Stimulated activated memory B cell treated with anti-CD40 and anti-IgM and Interleukin-4, amounts not matched to agents 10 μg/mL and 1 μg/mL and 100 μg/mL, for 72 hours (primary cell): ENCODE data around the gene PHF11.
"Not testable (repeated sequence)": the region's sequence is repeated elsewhere in the genome, so short reads cannot be mapped to it uniquely, and the experiment has no call there.

Experiments used
- ATAC-seq: fragments of 150-1000 bp; cut with Tn5 transposase; 2 replicates; pipeline ENCODE4 v1.10.0; 2021
- H3K27ac Mint-ChIP-seq: one replicate; pipeline ENCODE4 v1.8.0; 2022; ENCODE audit warnings: mild to moderate bottlenecking, mixed read lengths
- H3K27me3 Mint-ChIP-seq: one replicate; pipeline ENCODE4 v1.8.0; 2022; ENCODE audit warnings: mixed read lengths
- H3K36me3 Mint-ChIP-seq: one replicate; pipeline ENCODE4 v1.8.0; 2022; ENCODE audit warnings: mixed read lengths
- H3K4me1 Mint-ChIP-seq: one replicate; pipeline ENCODE4 v1.8.0; 2022; ENCODE audit warnings: mixed read lengths
- H3K4me3 Mint-ChIP-seq: one replicate; pipeline ENCODE4 v1.8.0; 2022; ENCODE audit warnings: mild to moderate bottlenecking, moderate library complexity, mixed read lengths
- H3K9me3 Mint-ChIP-seq: one replicate; pipeline ENCODE4 v1.8.0; 2022; ENCODE audit warnings: mixed read lengths

Gene PHF11

GRCh38 chr13:49472186-49472585 is 23.6 kb upstream of the PHF11 start:
- Mint-ChIP-seq H3K27ac (no peak overlapping the region), H3K36me3 (peaks cover 28% of the 10 kb centered on the region), H3K4me3 (no peak overlapping the region), H3K9me3 (no peaks in the 10 kb centered on the region), H3K27me3 (no peaks in the 10 kb centered on the region), H3K4me1 (no peaks in the 10 kb centered on the region)
- no peak for ATAC-seq

DNA sequence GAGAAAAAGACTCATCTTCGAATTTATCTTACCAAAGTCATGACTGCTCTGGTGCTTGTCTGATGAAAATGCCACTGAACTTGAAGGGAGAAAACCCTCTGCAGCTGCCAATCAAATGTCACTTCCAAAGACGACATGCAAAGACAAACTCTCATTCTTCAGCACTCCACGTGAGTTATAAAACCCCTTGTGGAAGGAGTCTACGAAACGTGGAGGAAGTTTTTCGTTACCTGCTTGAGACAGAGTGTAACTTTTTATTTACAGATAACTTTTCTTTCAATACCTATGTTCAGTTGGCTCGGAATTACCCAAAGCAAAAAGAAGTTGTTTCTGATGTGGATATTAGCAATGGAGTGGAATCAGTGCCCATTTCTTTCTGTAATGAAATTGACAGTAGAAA is 19.2 kb upstream of the PHF11 start:
- no peak for ATAC-seq
- no peaks in the 10 kb centered on the region for H3K9me3 Mint-ChIP-seq
- H3K27ac Mint-ChIP-seq: no peak overlapping the region
- H3K4me1 Mint-ChIP-seq: no peaks in the 10 kb centered on the region
- no peaks in the 10 kb centered on the region for H3K27me3 Mint-ChIP-seq
- H3K36me3 Mint-ChIP-seq: peaks cover 27% of the 10 kb centered on the region
- no peak overlapping the region for H3K4me3 Mint-ChIP-seq

DNA sequence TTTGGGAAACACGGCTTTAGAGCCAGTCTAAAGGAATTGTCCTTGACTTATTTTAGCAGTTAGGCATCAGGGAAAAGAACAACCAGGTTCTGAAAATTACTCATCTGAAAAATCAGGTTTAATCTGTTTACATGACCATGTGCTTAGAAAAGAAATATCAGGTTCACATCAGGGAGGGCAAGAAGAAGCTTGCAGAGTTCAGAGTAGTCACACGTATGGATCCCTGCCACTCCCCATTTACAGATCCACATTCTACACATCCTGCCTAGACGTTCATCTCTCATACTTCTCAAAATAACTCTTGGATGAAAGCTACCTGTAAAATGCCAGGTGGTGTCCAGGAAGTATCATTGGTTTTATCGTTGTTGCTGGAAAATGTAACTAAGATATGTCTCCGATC is 14.0 kb upstream of the PHF11 start:
- Mint-ChIP-seq H3K4me1 (no peaks in the 10 kb centered on the region), H3K27ac (no peak overlapping the region), H3K4me3 (no peak overlapping the region), H3K36me3 (peaks cover 43% of the 10 kb centered on the region), H3K9me3 (no peaks in the 10 kb centered on the region), H3K27me3 (no peaks in the 10 kb centered on the region)
- ATAC-seq: no peak

DNA sequence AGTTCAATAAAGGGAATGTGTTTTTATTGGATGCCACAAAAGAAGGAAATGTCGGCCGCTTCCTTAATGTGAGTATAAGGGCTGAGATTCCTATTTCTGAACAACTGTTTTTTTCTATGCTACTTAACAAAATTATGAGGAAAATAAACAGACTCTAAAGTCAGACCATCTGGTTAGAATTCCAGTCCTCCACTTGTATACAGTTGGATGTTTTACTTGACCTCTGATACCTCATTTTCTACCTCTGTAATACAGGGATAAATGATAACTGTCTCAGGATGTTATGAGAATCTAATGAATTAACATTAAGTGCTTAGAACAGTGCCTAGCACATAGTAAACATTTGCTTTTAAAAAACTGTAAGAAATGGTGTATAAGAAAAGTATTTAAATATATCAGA is 7.2 kb upstream of the PHF11 start:
- Mint-ChIP-seq H3K4me1 (no peaks in the 10 kb centered on the region), H3K27ac (no peak overlapping the region), H3K9me3 (no peaks in the 10 kb centered on the region), H3K27me3 (no peaks in the 10 kb centered on the region), H3K4me3 (no peak overlapping the region), H3K36me3 (peaks cover 23% of the 10 kb centered on the region)
- ATAC-seq: no peak

DNA sequence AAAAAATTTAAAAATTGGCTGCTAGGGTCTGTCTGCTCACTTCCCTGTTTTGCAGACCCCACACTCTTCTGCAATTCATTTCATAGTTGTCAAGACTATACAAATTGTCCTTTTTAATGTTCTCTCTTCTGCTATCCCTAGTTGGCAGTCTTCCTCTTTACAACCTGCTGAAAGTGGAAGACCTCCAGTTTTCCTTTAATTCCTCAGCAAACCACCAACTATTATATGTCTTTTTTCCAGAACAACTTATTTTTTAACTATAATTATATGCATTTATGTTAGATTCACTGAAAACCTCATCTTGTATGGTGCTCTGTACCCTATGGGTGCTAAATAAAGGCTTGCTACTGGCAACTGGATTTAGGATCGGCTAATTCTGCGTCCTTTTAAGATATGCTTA is 1.1 kb upstream of the PHF11 start:
- ATAC-seq: no peak
- peak overlapping the region; percentile 95 for H3K4me3 Mint-ChIP-seq
- H3K27ac Mint-ChIP-seq: peak overlapping the region; percentile 99
- H3K27me3 Mint-ChIP-seq: no peaks in the 10 kb centered on the region
- H3K4me1 Mint-ChIP-seq: peaks cover 41% of the 10 kb centered on the region
- H3K36me3 Mint-ChIP-seq: peaks cover 20% of the 10 kb centered on the region
- no peaks in the 10 kb centered on the region for H3K9me3 Mint-ChIP-seq

DNA sequence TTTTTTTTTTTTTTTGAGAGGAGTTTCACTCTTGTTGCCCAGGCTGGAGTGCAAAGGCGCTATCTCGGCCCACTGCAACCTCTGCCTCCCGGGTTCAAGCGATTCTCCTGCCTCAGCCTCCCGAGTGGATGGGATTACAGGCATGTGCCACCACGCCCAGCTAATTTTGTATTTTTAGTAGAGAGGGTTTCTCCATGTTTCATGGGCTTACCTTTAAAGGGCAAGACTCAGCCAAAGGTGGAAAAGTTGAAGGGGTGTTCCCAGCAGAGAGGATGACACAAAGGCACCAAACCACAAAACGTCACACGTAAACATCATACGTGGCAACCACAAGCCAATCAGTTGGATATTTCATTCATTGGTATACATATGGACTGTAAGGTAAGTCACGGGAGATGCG is 1.1 kb downstream of the PHF11 start:
- Mint-ChIP-seq H3K4me3 (peak overlapping the region; percentile 81), H3K36me3 (peaks cover 26% of the 10 kb centered on the region), H3K4me1 (peaks cover 51% of the 10 kb centered on the region), H3K27ac (peak overlapping the region; percentile 99)
- not testable (repeated sequence) for H3K27me3 Mint-ChIP-seq, H3K9me3 Mint-ChIP-seq, ATAC-seq

GRCh38 chr13:49497272-49497671 is 1.5 kb downstream of the PHF11 start:
- ATAC-seq: no peak
- no peaks in the 10 kb centered on the region for H3K9me3 Mint-ChIP-seq
- H3K27ac Mint-ChIP-seq: peak overlapping the region; percentile 99
- peaks cover 26% of the 10 kb centered on the region for H3K36me3 Mint-ChIP-seq
- H3K4me3 Mint-ChIP-seq: peak overlapping the region; percentile 50
- H3K4me1 Mint-ChIP-seq: peaks cover 51% of the 10 kb centered on the region
- H3K27me3 Mint-ChIP-seq: no peaks in the 10 kb centered on the region

DNA sequence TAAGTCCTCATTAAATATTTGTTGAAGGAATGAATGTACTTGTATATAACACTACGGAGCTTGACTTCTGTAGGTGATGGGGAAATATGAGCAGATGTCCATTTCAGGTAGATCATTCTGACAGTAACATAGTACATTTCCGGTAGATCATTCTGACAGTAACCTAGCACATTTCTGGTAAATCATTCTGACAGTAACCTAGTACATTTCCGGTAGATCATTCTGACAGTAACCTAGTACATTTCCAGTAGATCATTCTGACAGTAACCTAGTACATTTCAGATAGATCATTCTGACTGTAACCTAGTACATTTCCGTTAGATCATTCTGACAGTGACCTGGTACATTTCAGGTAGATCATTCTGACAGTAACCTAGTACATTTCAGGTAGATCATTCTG is 2.5 kb downstream of the PHF11 start:
- H3K4me1 Mint-ChIP-seq: peaks cover 52% of the 10 kb centered on the region

GRCh38 chr13:49499889-49500660 is 4.3 kb downstream of the PHF11 start:
- ATAC-seq: no peak
- Mint-ChIP-seq H3K27ac (peak overlapping the region; percentile 99), H3K4me3 (no peak overlapping the region), H3K9me3 (no peaks in the 10 kb centered on the region), H3K36me3 (peaks cover 41% of the 10 kb centered on the region), H3K4me1 (peaks cover 50% of the 10 kb centered on the region), H3K27me3 (no peaks in the 10 kb centered on the region)

More for the DNA sequence above, 2.5 kb downstream of the PHF11 start:
- Mint-ChIP-seq H3K9me3 (no peaks in the 10 kb centered on the region), H3K27ac (peak overlapping the region; percentile 99), H3K4me3 (no peak overlapping the region), H3K27me3 (no peaks in the 10 kb centered on the region), H3K36me3 (peaks cover 32% of the 10 kb centered on the region)
- ATAC-seq: no peak

DNA sequence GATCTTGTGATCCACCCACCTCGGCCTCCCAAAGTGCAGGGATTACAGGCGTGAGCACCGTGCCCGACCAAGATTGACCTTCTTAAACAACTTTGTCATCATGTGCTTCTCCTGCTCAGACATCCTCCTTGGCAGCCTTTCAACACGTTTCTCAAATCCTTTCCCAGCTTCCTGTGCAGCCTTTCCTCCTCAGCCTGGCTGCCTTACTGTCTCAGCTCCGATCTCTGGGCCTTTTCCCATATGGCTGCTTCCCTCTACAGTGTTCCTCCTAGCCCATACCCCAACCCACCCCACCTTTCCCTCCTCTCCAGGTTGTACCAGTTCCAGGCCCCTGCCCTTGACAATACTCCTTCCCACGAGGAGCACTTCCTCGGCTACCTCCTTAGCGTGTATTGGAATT is 7.2 kb downstream of the PHF11 start:
- Mint-ChIP-seq H3K4me1 (peaks cover 45% of the 10 kb centered on the region), H3K36me3 (peaks cover 60% of the 10 kb centered on the region), H3K9me3 (no peaks in the 10 kb centered on the region), H3K27ac (peak overlapping the region; percentile 6), H3K4me3 (no peak overlapping the region), H3K27me3 (no peaks in the 10 kb centered on the region)
- ATAC-seq: no peak

DNA sequence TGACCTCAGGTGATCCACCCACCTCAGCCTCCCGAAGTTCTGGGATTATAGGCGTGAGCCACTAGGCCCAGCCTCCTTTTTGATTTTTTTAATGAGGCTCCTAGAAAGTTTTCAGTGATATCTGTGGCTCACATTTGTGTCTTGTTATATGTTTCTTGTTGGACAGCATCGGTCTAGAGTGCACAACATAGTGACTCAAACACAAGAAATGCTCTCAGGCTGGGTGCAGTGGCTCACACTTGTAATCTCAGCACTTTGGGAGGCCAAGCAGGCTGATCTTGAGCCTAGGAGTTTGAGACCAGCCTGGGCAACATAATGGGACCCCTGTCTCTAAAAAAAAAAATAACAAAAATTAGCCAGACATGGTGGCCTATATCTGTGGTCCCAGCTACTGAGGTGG is 8.2 kb downstream of the PHF11 start:
- H3K36me3 Mint-ChIP-seq: peaks cover 57% of the 10 kb centered on the region
- no peaks in the 10 kb centered on the region for H3K27me3 Mint-ChIP-seq
- no peak for ATAC-seq
- H3K4me1 Mint-ChIP-seq: peaks cover 36% of the 10 kb centered on the region
- no peak overlapping the region for H3K4me3 Mint-ChIP-seq
- no peak overlapping the region for H3K27ac Mint-ChIP-seq
- no peaks in the 10 kb centered on the region for H3K9me3 Mint-ChIP-seq

GRCh38 chr13:49512578-49512977 is 16.8 kb downstream of the PHF11 start:
- H3K36me3 Mint-ChIP-seq: peaks cover 70% of the 10 kb centered on the region
- ATAC-seq: no peak
- H3K4me1 Mint-ChIP-seq: peaks cover 6% of the 10 kb centered on the region
- H3K9me3 Mint-ChIP-seq: no peaks in the 10 kb centered on the region
- H3K4me3 Mint-ChIP-seq: no peak overlapping the region
- no peaks in the 10 kb centered on the region for H3K27me3 Mint-ChIP-seq
- peak overlapping the region; percentile 65 for H3K27ac Mint-ChIP-seq

DNA sequence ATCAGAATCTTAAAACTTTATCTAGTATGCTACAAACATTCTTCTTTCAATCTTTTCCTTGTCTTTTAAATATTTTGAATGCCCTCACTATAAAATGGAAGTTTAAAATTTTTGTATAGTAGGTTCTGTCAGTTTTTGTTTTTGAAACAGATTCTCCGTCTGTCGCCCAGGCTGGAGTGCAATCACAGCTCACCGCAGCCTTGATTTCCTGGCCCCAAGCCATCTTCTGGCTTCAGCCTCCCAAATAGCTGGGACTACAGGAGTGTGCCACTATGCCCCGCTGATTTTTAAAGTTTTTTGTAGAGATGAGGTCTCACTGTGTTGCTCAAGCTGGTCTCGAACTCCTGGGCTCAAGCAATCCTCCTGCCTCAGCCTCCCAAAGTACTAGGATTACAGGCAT is 20.7 kb downstream of the PHF11 start:
- Mint-ChIP-seq H3K27me3 (no peaks in the 10 kb centered on the region), H3K4me1 (peaks cover 6% of the 10 kb centered on the region), H3K27ac (peak overlapping the region; percentile 9), H3K36me3 (peaks cover 64% of the 10 kb centered on the region), H3K9me3 (no peaks in the 10 kb centered on the region), H3K4me3 (no peak overlapping the region)
- ATAC-seq: no peak

DNA sequence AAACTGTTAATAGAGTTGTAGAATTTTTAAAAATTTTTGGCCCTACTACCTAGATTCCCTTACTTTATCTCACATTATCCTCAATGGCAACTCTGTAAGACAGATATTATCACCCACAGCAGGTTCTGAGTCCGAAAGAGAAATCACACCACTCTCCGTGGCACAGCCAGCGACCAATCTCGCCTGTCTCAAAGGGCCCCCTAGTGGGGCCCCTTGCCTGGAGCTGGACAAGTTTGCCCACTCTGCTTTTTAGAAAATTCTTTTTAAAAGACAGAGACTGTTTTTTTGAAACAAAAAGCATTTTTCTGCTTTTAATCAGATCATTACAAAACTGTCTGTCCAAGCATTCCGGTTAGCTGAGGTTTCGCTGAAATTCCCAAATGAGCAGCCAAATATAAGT is 21.7 kb downstream of the PHF11 start:
- Mint-ChIP-seq H3K27ac (peak overlapping the region; percentile 9), H3K4me3 (no peak overlapping the region), H3K4me1 (peaks cover 6% of the 10 kb centered on the region), H3K36me3 (peaks cover 56% of the 10 kb centered on the region), H3K9me3 (no peaks in the 10 kb centered on the region), H3K27me3 (no peaks in the 10 kb centered on the region)
- no peak for ATAC-seq

DNA sequence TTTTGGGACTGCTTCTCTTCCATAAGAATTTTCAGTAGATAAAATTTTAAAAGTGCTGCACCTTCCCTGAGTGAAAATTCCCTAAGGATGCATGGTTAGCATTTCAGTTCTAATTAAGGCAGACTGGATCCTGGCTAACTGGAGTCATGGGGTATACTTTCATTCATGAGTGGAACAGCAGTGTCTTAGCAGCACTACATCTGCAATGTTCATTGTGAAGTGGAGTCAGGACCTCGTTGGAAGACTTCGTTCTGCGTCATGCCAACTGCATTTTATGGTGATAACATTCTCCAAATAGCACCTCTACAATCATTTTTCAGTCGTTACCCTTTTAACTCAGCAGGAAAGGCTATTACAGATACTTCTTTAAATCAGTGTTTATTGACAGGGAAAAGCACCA is 25.5 kb downstream of the PHF11 start:
- peaks cover 6% of the 10 kb centered on the region for H3K4me1 Mint-ChIP-seq
- H3K27me3 Mint-ChIP-seq: no peaks in the 10 kb centered on the region
- peaks cover 37% of the 10 kb centered on the region for H3K36me3 Mint-ChIP-seq
- H3K27ac Mint-ChIP-seq: no peak overlapping the region
- no peaks in the 10 kb centered on the region for H3K9me3 Mint-ChIP-seq
- ATAC-seq: no peak
- H3K4me3 Mint-ChIP-seq: no peak overlapping the region

GRCh38 chr13:49524740-49525501 is 29.2 kb downstream of the PHF11 start:
- H3K36me3 Mint-ChIP-seq: peaks cover 32% of the 10 kb centered on the region
- H3K4me3 Mint-ChIP-seq: no peak overlapping the region
- peaks cover 7% of the 10 kb centered on the region for H3K4me1 Mint-ChIP-seq
- ATAC-seq: no peak
- no peaks in the 10 kb centered on the region for H3K9me3 Mint-ChIP-seq
- no peaks in the 10 kb centered on the region for H3K27me3 Mint-ChIP-seq
- H3K27ac Mint-ChIP-seq: no peak overlapping the region
